GM19372 (cell line): ENCODE data around the gene LYPLAL1.
"Not testable (repeated sequence)": the region's sequence is repeated elsewhere in the genome, so short reads cannot be mapped to it uniquely, and the experiment has no call there.

Experiments used
- ATAC-seq: cut with Tn5 transposase; IDR thresholded peaks from one replicate; pipeline ENCODE4 v1.9.1; 2021; ENCODE audit warnings: mild to moderate bottlenecking, low read depth, moderate library complexity; ENCODE audit not compliant: unreplicated experiment

Gene LYPLAL1

GRCh38 chr1:219160967-219161366 lies 12.7 kb upstream of the LYPLAL1 start:
- ATAC-seq = no peak

- ATAC-seq = no peak
Measured at GRCh38 chr1:219161371-219161770, 12.3 kb upstream of the LYPLAL1 start.

- ATAC-seq = no peak
Measured at GRCh38 chr1:219163401-219163954, 10.2 kb upstream of the LYPLAL1 start.

GRCh38 chr1:219171192-219171935 lies 2.3 kb upstream of the LYPLAL1 start:
- ATAC-seq = no peak

- no peak for ATAC-seq
Measured at GRCh38 chr1:219172821-219173220, 857 bp upstream of the LYPLAL1 start.

GRCh38 chr1:219173434-219173757 lies 282 bp upstream of the LYPLAL1 start:
- peak; percentile 6 for ATAC-seq

- ATAC-seq = no peak
Measured at GRCh38 chr1:219174460-219175211, 958 bp downstream of the LYPLAL1 start.

- no peak for ATAC-seq
Measured at GRCh38 chr1:219175212-219175564, 1.5 kb downstream of the LYPLAL1 start.

- ATAC-seq = no peak
Measured at GRCh38 chr1:219176168-219176567, 2.5 kb downstream of the LYPLAL1 start.

- ATAC-seq = no peak
Measured at GRCh38 chr1:219177363-219177762, 3.7 kb downstream of the LYPLAL1 start.

- ATAC-seq = no peak
Measured at GRCh38 chr1:219177940-219178339, 4.3 kb downstream of the LYPLAL1 start.

- ATAC-seq = no peak
Measured at GRCh38 chr1:219179293-219179692, 5.6 kb downstream of the LYPLAL1 start.

- no peak for ATAC-seq
Measured at GRCh38 chr1:219184337-219184736, 10.7 kb downstream of the LYPLAL1 start.

GRCh38 chr1:219185486-219186117 lies 11.9 kb downstream of the LYPLAL1 start:
- no peak for ATAC-seq

GRCh38 chr1:219188331-219188803 lies 14.7 kb downstream of the LYPLAL1 start:
- ATAC-seq = peak; percentile 30

GRCh38 chr1:219189021-219189824 lies 15.5 kb downstream of the LYPLAL1 start:
- ATAC-seq = peak; percentile 67

GRCh38 chr1:219189952-219190351 lies 16.3 kb downstream of the LYPLAL1 start:
- no peak for ATAC-seq

GRCh38 chr1:219190605-219191004 lies 16.9 kb downstream of the LYPLAL1 start:
- ATAC-seq = no peak

GRCh38 chr1:219195833-219196232 lies 22.2 kb downstream of the LYPLAL1 start:
- ATAC-seq = not testable (repeated sequence)

GRCh38 chr1:219201656-219202055 lies 28.0 kb downstream of the LYPLAL1 start:
- no peak for ATAC-seq
